Stimulated activated CD4-positive, alpha-beta T cell treated with anti-CD3 and anti-CD28 coated beads, Interleukin-15, amount 100 ng/mL, for 24 hours (primary cell): ENCODE measurements around the gene PDC.
"Not testable (repeated sequence)": the region's sequence is repeated elsewhere in the genome, so short reads cannot be mapped to it uniquely, and the experiment has no call there.

Experiments
- DNase-seq: peaks from one replicate; pipeline ENCODE4 v3.0.0-alpha.2; 2020

Gene PDC

DNA sequence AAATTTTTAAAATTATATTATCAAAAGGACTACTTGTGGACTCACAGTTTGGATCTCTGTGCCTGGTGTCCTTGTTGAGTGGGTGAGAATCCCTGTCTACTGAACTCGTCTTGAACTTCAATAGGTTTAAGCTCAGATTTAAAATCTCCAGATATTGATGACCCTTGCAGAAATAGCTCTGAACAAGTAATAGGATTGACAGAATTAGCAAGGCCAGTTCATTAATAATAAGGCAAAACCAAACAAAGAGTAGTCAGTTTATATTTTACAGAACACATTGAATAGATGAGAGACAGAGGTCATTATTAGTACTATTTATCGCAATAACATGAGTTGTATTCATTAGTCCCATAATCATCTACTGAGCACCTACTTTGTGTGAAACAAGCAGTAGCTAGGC lies at the start of gene PDC:
PDC (minus strand) TSS at position 101 of the 400 bp plus-strand sequence. CDS start 11,655 bp downstream, outside the sequence.
- no peak for DNase-seq

DNA sequence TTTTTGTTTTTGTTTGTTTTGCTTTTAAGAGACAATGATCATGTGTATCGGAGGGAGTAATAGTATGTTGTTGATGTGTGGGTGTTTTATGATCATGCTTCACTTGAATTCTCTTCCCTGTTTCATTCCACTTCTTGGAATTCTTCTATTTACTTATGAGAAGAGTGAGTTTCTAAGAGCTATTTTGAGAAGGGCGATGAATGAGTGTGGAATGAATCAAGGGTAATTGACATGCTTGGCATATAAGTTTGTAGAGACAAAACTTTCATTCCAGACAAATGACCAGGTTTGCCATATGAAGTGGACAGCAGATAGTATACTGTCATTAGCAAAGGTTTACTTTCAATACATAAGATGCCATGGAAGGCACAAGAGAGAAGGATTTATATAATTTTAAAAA lies 42.3 kb upstream of the PDC start:
- no peak for DNase-seq

DNA sequence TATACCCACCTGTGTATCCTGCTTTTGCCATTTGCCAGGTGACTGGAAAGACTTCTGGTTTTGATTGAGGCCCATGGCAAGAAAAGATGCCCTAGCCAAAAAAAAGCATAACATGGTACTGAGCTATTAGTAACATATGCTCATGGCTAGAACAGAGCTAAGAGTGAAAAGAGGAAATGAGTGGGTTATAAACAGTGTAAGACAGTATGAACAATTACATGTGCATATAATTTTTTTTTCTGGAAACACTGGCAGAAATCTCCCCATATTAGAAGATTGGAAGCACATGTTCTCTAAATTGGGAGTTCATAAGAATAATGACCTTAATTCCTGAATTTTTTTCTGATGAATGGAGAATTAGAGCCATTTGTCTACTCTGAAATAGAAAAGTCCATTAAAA lies 41.2 kb upstream of the PDC start:
- no peak for DNase-seq

DNA sequence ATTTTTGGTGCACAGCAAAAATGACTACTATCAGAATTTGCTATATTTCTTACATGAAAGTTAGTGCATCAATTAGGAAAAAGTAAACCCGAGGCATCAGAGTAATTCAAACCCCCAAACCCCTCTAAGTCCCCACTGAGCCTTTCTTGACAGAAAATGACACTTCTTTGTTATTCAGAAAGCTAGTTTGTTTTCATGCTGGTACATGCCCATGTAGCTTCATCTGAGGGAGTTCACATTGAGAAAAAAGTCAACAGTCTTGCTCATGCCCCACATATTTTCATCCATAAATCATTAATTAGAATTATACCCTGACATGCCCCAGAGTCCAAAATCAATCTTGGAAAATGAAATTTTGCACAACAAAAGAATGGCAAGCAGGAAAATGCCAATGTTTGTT lies 39.9 kb upstream of the PDC start:
- DNase-seq = no peak

DNA sequence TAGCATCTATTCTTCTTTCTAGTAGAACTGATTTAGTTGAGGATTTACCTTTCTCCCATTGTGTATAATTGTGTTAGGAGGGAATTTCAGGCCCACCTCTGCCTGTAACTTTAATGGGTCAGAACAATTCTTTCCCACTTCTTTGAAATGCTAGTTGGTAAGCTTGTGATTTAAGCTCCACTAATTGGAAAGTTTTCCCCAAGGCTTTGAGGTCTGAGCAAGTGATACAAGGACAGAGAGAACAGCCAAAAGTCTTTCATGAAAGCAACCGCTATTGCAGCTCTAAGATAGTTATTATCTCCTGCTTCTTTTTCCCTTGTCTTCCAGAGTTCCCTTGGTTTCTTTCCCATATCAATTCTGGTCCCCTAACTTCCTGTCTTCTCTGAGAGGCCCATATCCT lies 38.7 kb upstream of the PDC start:
- no peak for DNase-seq

DNA sequence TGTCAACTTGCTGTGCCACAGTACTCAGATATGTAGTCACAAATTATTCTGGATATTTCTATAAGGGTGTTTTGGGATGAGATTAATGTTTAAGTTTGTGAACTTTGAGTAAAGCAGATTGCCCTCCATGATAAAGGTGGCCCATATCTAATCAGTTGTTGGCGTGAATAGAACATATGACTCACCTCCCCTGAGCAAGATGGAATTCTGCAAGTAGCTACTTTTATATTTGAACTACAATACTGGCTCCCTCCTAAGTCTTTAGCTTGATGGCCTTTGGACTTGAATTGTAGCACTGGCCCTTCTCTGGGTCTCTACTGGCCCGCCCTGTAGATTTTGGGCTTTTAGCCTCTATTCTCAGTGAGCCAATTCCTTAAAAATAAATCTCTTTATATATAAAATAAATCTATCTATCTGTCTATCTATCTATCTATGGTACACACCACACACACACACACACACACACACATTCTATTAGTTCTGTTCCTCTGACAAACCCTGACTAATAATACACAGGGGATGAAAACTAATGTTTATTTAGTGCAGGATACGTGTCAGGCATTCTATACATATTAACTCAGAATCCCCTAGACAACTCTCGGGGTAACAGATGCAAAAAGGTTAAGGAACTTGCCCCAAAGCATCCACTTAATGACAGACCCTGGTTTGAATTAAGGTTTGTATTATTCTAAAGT lies 37.9 kb upstream of the PDC start:
- DNase-seq = no peak

DNA sequence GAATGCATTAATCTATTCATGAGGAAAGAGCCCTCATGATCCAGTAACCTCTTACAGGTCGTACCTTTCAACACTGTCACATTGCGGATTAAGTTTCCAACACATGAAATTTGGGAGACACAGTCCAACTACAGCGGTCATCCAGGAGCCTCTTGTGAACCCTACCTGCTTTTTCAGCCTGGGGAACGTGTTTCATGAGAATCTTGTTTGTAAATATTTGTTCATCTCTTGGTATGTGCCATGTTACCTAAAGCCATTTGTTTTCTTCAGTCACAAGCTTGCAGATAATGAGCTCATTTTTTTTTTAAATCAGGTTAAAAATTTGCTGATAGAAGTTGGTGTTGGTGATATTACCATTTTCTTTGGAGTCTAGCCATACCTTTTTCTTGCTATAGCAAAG lies 37.2 kb upstream of the PDC start:
- no peak for DNase-seq

DNA sequence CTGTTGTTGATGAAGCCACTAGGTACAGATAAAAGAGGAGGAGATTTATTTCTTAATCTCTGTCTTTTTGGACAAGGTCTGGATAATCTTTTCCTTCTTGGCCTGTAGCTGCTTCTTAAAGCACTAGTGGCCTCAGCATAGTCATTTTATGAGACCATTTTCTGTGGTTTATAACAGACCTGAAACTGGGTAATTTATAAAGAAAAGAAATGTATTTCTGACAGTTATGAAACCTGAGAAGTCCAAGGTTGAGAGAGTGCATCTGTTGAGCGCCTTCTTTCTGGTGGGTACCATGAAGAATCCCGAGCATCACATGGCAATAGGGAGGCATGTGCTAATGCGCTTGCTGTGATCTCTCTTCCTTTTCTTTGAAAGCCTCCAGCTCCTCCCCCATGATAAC lies 36.7 kb upstream of the PDC start:
- DNase-seq = no peak

DNA sequence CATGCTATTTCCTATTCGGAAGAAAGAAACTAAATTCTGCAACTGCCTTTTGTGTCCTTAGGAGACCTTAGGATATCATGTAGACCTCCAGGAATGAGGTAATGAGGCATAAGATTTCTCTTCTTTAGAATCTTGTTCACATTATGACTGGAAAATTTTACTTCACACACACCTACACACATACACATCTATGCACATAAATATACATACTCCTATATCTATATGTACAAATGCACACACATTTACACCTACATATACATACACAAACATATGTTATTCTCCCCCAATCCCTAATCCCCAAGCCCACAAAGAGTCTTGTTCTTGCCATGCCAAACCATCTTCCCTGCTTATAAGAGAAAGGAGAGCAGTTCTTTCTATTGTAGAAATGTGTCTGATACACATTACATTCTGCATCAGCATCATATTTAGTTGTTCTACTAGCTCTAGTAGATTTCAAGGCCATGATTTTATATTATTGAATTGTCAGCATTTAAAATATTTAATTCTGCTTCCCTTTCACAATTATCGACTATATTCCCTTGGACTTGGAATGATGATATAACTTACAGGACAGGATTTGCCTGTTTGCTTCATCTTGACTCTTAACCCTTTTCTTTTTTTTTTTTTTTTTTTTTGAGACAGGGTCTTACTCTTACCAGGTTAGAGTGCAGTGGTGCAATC lies 35.4 kb upstream of the PDC start:
- DNase-seq = no peak

DNA sequence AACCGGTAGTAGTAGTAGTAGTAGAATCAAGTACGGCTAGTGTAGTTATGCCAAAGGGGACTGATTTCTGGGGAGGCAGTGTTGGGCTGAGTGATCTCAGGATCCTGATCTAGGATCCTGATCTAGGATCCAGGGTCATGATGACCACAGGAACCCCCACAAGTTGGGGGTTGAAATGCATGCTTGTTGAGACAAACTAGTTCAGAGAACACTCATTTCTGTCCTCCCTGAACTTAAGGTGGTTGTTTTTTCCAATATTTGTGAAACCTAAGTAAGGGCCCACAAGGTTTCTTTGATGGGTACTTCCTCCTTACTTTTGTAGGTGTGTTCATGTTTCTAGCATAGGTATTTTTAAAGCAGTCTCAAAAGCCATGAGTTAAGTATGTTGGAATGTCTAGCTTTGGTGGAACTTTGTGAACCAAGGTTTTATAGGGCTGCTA lies 33.9 kb upstream of the PDC start:
- no peak for DNase-seq

DNA sequence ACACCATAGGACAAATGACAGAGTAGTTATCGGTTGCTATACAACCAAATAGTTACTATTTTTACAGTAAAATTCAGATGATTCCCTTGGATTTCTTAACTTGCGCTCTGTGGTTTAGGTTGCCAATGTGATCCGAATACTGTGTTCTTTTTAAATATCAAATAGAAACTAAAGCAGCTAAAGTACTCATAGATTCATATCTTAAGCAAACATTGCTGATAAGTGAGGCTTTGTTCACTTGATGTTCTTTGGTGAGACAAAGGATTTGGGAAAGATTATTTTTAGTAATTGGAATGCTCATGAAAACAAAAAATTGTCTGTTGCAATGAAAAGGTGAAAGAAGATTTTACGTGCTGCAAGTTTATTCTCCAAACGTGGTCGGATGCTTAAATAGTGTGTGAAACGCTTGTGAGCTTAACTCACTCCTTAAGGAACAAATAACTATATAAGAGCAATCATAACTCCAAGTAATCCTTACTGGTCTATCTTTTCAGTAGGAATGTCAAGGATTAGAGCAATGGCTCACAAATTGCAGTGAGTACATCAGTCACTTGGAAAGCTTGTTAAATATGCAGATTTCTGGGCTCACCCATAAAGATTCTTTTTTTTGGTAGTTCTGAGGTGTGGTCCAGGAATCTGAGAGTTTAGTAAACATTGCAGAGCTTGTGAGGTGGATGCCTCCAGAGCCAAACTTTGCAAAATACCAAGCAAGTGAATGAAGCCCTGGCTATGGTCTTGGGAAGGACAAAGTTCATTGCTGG lies 31.8 kb upstream of the PDC start:
- no peak for DNase-seq

DNA sequence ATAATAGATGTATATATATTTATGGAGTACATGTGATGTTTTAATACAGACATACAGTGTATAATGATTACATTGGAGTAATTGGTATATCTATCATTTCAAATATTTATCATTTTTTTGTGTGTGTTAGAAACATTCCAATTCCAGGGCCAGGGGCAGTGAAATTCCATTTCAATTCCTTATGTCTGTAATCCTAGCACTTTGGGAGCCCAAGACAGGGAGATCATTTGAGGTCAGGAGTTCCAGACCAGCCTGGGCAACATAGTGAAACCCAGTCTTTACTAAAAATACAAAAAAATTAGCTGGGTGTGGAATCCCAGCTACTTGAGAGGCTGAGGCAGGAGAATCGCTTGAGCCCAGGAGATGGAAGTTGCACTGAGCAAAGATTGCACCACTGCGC lies 30.4 kb upstream of the PDC start:
- DNase-seq = no peak

DNA sequence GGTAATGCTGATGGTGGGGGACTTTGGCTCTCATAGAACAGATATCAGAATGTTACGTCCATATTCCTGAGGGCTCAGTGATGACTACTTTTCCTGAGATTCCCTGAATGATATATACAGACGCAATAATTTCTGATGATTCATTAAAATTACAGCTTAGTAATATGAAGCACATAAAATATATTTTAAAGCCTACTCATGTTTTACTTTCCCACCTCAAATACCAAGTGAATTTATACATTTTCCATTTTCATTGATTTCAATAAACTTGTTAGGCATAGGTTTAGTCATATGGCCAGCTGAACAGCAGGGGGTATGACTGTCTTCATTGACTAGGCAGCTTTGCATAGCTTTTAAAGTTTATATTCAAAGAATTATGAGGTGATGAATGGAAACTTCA lies 26.2 kb upstream of the PDC start:
- no peak for DNase-seq

DNA sequence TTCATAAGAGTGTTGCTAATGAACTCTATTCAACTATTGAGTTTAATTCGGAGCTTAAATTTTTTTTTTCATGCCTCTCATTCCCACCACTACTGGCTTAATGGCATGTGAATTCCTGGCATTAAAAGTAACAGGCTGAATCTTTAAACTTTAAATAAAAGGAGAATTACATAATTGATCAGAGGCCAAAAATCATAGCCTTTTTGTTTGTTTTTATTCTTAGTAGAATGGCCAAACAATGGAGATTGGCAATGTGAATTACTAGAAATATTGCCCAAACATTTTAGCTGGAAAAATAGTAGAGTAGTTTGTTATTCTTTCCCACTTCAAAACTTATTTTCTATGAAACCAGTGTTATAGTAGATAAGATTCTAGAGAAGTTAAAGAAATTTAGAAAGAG lies 25.1 kb upstream of the PDC start:
- DNase-seq = no peak

DNA sequence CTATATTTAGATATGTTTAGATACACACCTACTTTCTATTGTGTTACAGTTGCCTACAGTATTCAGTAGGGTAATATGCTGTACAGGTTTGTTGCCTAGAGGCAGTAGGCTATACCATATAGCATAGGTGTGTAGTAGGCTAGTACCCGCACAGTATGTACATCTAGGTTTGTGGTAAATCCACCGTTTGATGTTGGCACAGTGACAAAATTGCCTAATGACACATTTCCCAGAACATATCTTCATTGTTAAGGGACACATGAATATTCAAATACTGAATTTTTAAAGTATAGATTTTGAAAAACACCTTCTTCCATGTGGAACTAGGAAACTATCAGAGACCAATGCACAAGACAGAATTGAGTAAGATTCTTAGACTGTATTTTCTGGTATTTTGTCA lies 22.6 kb upstream of the PDC start:
- DNase-seq = no peak

DNA sequence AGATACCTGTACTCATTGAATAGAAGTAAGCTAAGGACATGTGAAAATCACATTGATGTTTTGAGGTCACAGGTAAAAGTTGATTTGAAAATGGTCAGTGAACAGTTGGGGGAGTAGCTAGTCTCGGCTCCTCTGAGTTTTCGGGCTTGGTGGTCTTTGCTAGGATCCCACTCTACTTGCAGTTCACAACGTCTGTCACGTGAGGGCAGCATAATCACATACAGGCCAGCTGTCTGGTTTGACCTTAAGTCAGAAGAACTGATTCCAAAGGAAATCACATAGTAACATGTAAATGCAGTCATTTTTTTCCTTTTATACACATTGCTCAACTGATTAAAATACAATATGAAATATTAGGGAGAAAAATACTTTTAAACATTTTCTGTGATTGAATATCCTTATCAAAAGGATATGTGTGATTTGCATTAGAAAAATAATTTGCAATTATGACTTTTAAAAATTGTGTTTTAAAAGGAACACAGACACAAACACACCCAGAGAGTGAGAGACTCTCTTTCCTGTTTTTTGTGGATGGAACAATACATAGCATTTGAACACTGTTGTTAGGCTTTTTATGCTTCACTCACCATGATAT lies 21.8 kb upstream of the PDC start:
- peak; percentile 61 for DNase-seq

DNA sequence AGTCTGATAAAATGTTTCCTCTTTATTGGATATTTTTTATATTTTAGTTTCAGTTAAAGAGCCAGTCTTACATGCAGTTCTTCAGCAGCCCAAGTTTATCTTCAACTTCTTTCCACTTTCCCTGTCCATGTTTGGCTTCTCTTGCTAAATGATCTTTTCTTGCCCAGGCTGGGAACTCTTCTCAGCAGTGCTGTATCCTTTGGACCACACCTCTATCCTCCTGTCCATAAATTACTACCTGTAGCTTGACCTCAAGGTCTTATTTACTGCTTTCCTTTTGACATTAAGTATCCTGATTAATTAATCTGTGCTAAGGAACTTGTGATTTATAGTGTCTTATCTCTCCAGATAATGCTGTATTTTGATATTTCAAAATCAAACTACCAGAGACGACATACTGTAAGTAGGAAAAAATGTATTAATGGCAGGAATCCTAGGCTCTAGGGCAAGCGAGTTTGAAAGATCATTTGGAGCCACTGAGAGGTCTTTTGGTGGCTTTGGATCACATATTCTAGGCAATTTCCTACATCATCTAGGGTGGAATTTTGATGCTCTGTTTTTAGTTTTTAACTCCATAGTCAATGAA lies 20.5 kb upstream of the PDC start:
- no peak for DNase-seq

DNA sequence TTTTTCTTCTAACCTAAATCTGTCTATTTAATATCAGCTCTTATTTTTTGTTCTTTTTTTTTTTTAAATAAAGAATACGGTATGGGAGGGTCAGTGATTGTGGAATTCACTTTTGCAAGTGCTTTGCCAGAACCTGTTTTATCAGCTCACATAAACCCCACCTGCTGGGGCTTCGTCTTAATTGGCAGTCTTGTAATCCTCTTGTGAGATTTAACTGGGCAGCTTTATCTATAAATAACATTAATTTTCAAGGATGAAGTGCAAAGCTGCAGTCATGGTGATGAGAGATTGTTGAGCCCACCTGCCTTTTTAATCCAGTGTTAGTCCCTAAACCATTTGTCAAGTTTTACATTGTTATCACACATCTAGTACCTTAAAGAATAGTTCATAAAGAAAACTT lies 18.2 kb upstream of the PDC start:
- no peak for DNase-seq

DNA sequence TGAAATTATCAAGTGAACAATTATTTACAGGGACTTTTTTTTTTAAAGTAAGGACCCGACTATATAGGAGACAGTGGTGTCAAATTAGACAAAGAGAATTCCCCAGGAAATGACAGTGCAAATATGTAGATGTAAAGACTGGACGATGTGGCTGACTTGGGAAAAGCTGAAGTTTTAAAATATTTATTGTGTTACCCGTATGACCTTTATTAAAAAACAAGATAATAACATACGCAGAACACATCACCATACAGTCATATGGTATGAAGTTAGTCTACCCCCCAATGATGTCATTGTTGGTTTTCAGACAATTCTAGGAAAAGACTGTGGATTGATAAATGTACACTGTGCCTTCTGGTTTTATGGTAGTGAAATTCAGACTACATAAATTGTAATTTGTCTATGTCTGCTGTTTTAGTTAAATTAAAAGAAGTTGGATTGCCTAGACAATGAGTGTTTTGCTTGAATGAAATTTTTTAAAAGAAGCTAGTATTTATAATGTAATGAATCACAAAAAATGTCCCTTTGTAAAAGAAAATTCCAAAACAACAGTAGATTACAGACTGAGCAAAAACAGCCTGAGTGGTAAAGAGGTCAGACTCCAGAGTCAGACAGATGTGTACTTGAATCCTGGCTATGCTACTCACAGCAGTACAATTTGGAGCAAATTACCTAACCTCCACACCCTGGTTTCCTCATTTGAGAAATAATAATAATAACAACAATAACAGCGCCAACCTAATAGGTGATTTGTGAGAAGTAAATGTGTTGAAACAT lies 15.5 kb upstream of the PDC start:
- DNase-seq = no peak

DNA sequence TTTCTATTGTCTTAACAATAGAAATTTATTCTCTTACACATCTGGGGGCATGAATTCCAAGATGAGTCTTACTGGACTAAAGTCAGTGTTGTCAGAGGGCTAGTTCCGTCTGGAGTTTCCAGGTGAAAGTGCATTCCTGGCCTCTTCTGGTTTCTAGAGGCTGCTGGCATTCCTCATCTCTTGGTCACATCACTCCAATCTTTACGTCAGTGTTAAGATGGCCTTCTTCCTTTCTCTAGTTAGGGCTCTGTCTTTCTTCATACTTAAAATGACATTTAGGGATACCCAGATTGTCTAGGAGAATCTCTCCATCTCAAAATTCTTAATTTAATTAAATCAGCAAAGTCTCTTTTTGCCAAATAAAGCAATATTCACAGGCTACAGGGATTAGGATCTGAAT lies 13.3 kb upstream of the PDC start:
- DNase-seq = no peak

DNA sequence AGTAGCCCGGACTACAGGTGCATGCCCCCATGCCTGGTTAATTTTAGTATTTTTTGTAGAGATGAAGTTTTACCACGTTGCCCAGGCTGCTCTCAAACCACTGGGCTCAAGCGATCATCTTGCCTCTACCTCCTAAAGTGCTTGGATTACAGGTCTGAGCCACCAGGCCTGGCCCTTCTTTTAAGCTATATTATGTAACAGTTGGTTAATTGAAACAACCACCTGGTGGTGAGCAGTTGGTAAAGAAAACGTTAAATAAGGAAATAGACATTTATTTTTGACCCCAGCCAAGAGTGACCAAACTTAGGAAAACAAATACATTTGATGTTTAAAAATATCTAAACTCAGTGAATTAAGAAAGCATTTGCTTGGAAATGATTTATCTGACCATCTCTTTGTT lies 12.1 kb upstream of the PDC start:
- DNase-seq = no peak

DNA sequence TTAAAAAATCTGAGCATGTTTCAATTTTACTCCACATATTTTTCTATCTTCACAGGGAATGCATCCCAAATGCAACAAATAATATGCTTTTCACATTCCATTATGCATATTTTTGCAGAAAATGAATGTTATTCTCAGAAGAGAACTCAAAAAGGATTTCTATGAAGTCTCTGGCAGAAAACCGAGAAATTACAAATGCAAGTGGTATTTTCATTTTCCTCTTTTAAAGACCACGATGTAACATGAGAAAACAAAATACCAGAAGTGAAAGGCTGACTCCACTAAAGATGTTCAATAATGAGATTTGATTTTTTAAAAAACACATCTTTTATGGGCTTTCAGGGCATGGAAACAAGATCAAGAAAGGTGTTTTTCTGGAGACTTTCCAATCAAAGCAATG lies 5.0 kb upstream of the PDC start:
- DNase-seq = no peak

DNA sequence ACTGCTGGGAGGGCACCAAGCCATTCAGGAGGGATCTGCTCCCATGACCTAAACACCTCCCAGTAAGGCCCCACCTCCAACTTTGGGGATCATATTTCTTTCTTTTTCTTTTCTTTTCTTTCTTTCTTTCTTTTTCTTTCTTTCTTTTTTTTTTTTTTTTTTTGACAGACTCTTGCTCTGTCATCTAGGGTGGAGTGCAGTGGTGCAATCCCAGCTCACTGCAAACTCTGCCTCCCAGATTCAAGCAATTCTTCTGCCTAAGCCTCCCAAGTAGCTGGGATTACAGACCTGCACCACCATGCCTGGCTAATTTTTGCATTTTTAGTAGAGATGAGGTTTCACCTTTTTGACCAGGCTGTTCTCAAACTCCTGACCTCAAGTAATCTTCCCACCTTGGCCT lies 4.6 kb upstream of the PDC start:
- not testable (repeated sequence) for DNase-seq
